Keratinocyte (primary cell): Measurements from ENCODE around the gene TMEM132A. TPM values are rescaled to one million over a fixed set of nuclear protein-coding genes. Genes with fewer than 3 reads are reported as not detected.

Experiments used
- DNase-seq: peaks from one replicate; pipeline ENCODE4 v3.0.0-alpha.2; 2011; ENCODE audit warnings: low read depth, missing footprints, low spot score
- FAIRE-seq: peaks from 2 replicates; lab custom pipeline; 2011; peaks lifted over from hg19 to GRCh38; lab: Jason Lieb, UNC
- H2AFZ ChIP-seq: 2 replicates; pipeline ENCODE4 v1.6.0; 2012; ENCODE audit warnings: low read length, control low read depth, inconsistent platforms; ENCODE audit not compliant: control insufficient read depth
- H3K27ac ChIP-seq: 2 replicates; pipeline ENCODE4 v1.5.1; 2011; ENCODE audit warnings: low read length; ENCODE audit not compliant: control insufficient read depth, insufficient read depth
- H3K27me3 ChIP-seq: 3 replicates; pipeline ENCODE4 v1.6.0; 2011; ENCODE audit warnings: low read length; ENCODE audit not compliant: control insufficient read depth, insufficient read depth; ENCODE audit errors: extremely low read depth
- H3K36me3 ChIP-seq, 2 experiments: 2 replicates in 1 of 2; 3 replicates in 1 of 2; pipeline ENCODE4 v1.5.1; 2011; ENCODE audit warnings: low read length in 2 of 2, mild to moderate bottlenecking in 1 of 2; ENCODE audit not compliant: control insufficient read depth in 2 of 2, insufficient read depth in 2 of 2; ENCODE audit errors: extremely low read depth in 1 of 2
- H3K4me1 ChIP-seq: 3 replicates; pipeline ENCODE4 v1.5.1; 2011; ENCODE audit warnings: low read length; ENCODE audit not compliant: control insufficient read depth, insufficient read depth; ENCODE audit errors: extremely low read depth
- H3K4me2 ChIP-seq: 3 replicates; pipeline ENCODE4 v1.6.0; 2011; ENCODE audit warnings: low read depth, low read length; ENCODE audit not compliant: control insufficient read depth, insufficient read depth; ENCODE audit errors: extremely low read depth
- H3K4me3 ChIP-seq, 3 experiments: fragments of 200-600 bp in 1 of 3; sonication (generic) in 1 of 3; 2 replicates in 2 of 3; 3 replicates in 1 of 3; pipeline ENCODE4 v1.5.1; 2011 to 2016; ENCODE audit warnings: low read length in 3 of 3, mild to moderate bottlenecking in 3 of 3, control low read depth in 2 of 3, inconsistent platforms in 1 of 3, low read depth in 1 of 3, mixed read lengths in 1 of 3, mixed run types in 1 of 3, moderate library complexity in 1 of 3; ENCODE audit not compliant: control insufficient read depth in 2 of 3, insufficient read depth in 2 of 3; ENCODE audit errors: extremely low read depth in 1 of 3
- H3K79me2 ChIP-seq: 2 replicates; pipeline ENCODE4 v1.6.0; 2012; ENCODE audit warnings: low read length; ENCODE audit not compliant: control insufficient read depth, insufficient read depth
- H3K9ac ChIP-seq: 3 replicates; pipeline ENCODE4 v1.6.0; 2011; ENCODE audit warnings: low read length; ENCODE audit not compliant: control insufficient read depth, insufficient read depth; ENCODE audit errors: extremely low read depth
- H3K9me1 ChIP-seq: 3 replicates; pipeline ENCODE4 v1.6.0; 2011; ENCODE audit warnings: low read length; ENCODE audit not compliant: control insufficient read depth, insufficient read depth; ENCODE audit errors: extremely low read depth
- H3K9me3 ChIP-seq: 2 replicates; pipeline ENCODE4 v1.5.1; 2012; ENCODE audit warnings: low read depth, low read length; ENCODE audit not compliant: control insufficient read depth
- H4K20me1 ChIP-seq: 3 replicates; pipeline ENCODE4 v1.6.0; 2011; ENCODE audit warnings: low read length; ENCODE audit not compliant: control insufficient read depth, insufficient read depth; ENCODE audit errors: extremely low read depth
- EZH2 ChIP-seq: IDR thresholded peaks from one replicate; pipeline ENCODE4 v1.6.1; 2012; ENCODE audit warnings: inconsistent platforms, mild to moderate bottlenecking, low read length, moderate library complexity
- dilution Hi-C: fragments of 300-500 bp; cut with MboI; formaldehyde crosslinking; loops from one replicate; pipeline ENCODE4 v1.7.0; 2020; ENCODE audit warnings: low sequenced_read_pairs; ENCODE audit not compliant: extremely low pct_ligation_motif_present
- polyA plus RNA-seq, 5 experiments: library from polyadenylated mRNA; depleted of rRNA in 3 of 5; stranded (reverse) in 3 of 5; stranded (forward) in 1 of 5; unstranded in 1 of 5; fragments of >200 nt; gene quantifications; 1 replicate in 1 of 5; 2 replicates in 3 of 5; 3 replicates in 1 of 5; pipeline versions ENCODE4 v1.2.1 to v1.2.3, GENCODE V29; 2011 to 2012; ENCODE audit warnings: missing spikeins in 2 of 5, low read depth in 1 of 5, low replicate concordance in 1 of 5
- TF ChIP-seq, protein P1 (sequence below), 3 experiments: IDR thresholded peaks in 1 of 3; conservative IDR thresholded peaks in 1 of 3; optimal IDR thresholded peaks in 1 of 3; 2 replicates in 2 of 3; 3 replicates in 1 of 3; pipeline versions ENCODE3 to v1.5.1; 2011; ENCODE audit warnings: low read length in 3 of 3, mild to moderate bottlenecking in 3 of 3, moderate library complexity in 2 of 3, control low read depth in 1 of 3, inconsistent platforms in 1 of 3; ENCODE audit not compliant: insufficient read depth in 2 of 3; ENCODE audit errors: extremely low read depth in 1 of 3

Gene TMEM132A
- polyA plus RNA-seq, 1 donor (not counting 4 experiments of a cell fraction or from before 2014, with no cell fraction given): 16.6 TPM

DNA sequence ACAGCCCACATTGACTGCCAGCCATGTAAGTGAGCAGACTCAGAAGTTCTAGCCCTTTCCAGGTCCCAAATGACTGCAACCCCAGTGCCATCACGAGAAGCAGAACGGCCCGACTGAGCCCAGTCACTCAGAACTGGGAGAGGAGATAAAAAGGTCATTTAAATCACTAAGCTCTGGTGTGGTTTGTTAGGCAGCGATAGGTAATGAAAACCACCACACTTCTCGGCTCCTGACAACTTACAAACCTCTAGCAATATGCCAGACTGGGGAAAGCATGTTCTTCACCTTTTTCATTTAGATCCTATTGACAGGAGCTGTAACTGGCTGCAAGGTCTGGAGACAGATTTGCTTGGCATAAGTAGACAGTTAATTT is 21.0 kb downstream of the TMEM132A start:
- dilution Hi-C loops: no loop called here
- no peak overlapping the region for H3K9ac ChIP-seq
- H3K4me2 ChIP-seq: no peak overlapping the region
- H3K79me2 ChIP-seq: no peaks in the 10 kb centered on the region
- FAIRE-seq (no peak), DNase-seq (no peak)
- H4K20me1 ChIP-seq: no peaks in the 10 kb centered on the region
- H3K27ac ChIP-seq: no peak overlapping the region
- no peaks in the 10 kb centered on the region for H3K36me3 ChIP-seq
- peaks cover 18% of the 10 kb centered on the region for H3K4me1 ChIP-seq
- no peaks in the 10 kb centered on the region for H3K9me1 ChIP-seq
- TF ChIP-seq, protein P1, sequence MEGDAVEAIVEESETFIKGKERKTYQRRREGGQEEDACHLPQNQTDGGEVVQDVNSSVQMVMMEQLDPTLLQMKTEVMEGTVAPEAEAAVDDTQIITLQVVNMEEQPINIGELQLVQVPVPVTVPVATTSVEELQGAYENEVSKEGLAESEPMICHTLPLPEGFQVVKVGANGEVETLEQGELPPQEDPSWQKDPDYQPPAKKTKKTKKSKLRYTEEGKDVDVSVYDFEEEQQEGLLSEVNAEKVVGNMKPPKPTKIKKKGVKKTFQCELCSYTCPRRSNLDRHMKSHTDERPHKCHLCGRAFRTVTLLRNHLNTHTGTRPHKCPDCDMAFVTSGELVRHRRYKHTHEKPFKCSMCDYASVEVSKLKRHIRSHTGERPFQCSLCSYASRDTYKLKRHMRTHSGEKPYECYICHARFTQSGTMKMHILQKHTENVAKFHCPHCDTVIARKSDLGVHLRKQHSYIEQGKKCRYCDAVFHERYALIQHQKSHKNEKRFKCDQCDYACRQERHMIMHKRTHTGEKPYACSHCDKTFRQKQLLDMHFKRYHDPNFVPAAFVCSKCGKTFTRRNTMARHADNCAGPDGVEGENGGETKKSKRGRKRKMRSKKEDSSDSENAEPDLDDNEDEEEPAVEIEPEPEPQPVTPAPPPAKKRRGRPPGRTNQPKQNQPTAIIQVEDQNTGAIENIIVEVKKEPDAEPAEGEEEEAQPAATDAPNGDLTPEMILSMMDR (optimal IDR thresholded peaks at IDR 0.05 in 1 of 3, IDR thresholded peaks at IDR 0.05 in 1 of 3, conservative IDR thresholded peaks at IDR 0.05 in 1 of 3; ENCODE audit: extremely low read depth in 1 of 3, insufficient read depth in 2 of 3, low read length in 3 of 3): no peak
- TF ChIP-seq EZH2: no peak
- H2AFZ ChIP-seq: no peak overlapping the region
- no peaks in the 10 kb centered on the region for H3K27me3 ChIP-seq
- no peak overlapping the region for H3K4me3 ChIP-seq
- H3K9me3 ChIP-seq: no peaks in the 10 kb centered on the region

DNA sequence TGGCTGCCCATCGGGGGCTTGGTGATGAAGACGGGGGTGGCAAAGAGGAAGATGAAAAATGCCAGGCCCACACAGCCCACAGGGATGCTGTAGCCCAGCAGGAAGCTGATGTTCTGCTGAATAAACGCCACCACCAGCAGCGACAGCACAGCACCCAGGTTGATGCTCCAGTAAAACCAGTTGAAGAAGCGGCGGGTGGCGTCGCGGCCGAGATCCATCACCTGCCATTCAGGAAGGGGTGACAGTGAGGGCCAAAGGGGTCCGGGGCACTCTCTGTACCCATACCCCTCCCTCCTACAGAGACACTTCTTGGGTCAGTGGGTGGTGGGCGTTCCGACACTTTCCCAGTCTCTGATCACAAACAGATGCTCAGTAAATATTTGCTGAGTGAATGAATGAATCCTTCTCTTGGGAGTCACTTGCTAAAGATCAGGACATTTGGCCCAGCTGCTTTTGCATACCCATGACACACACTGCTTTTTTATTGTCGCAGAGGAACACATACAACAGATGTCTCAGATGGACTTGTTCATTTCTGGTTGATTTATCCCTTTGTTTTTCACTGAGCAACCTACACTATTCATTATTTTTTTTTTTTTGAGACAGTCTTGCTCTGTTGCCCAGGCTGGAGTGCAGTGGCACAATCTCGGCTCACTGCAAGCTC is 22.5 kb downstream of the TMEM132A start:
- Histone ChIP-seq H3K36me3 (no peaks in the 10 kb centered on the region), H3K4me3 (no peak overlapping the region), H3K79me2 (no peaks in the 10 kb centered on the region), H4K20me1 (no peaks in the 10 kb centered on the region), H3K9me3 (no peaks in the 10 kb centered on the region), H3K9me1 (no peaks in the 10 kb centered on the region), H3K4me2 (no peak overlapping the region), H3K9ac (no peak overlapping the region), H3K27me3 (peaks cover 4% of the 10 kb centered on the region), H2AFZ (no peak overlapping the region), H3K27ac (no peak overlapping the region), H3K4me1 (peaks cover 20% of the 10 kb centered on the region)
- dilution Hi-C loops: no loop called here
- no peak for TF ChIP-seq EZH2
- TF ChIP-seq, protein P1 (optimal IDR thresholded peaks at IDR 0.05 in 1 of 3, IDR thresholded peaks at IDR 0.05 in 1 of 3, conservative IDR thresholded peaks at IDR 0.05 in 1 of 3; ENCODE audit: extremely low read depth in 1 of 3, insufficient read depth in 2 of 3, low read length in 3 of 3): no peak
- DNase-seq (no peak), FAIRE-seq (no peak)
